Panc1 (cell line): Measurements from ENCODE around the gene HBP1. TPM values are rescaled to one million over a fixed set of nuclear protein-coding genes. Genes with fewer than 3 reads are reported as not detected.

Experiments used
- ATAC-seq: fragments of 200-7000 bp; cut with Tn5 transposase; 2 replicates; pipeline ENCODE4 v1.9.1; 2020; ENCODE audit warnings: mild to moderate bottlenecking, moderate library complexity
- BruUV-seq: library from RNA; stranded (reverse); fragments of 400-500 nt; replicated peaks from 2 replicates; lab custom pipeline; 2021; lab: Mats Ljungman, UMichigan
- CTCF ChIA-PET: fragments of 300-600 bp; sonication (Branson Sonifier 250); formaldehyde crosslinking; loops from one replicate; lab custom pipeline; 2022; ENCODE audit warnings: antibody characterized with exemption; lab: Charles Lee
- POLR2A ChIA-PET: fragments of 300-600 bp; sonication (Branson Sonifier 250); formaldehyde crosslinking; loops from one replicate; lab custom pipeline; 2022; ENCODE audit warnings: antibody characterized with exemption; lab: Charles Lee
- DNase-seq: peaks from one replicate; pipeline ENCODE4 v3.0.0-alpha.2; 2010; ENCODE audit warnings: low read depth, low spot score
- H3K27ac ChIP-seq: 2 replicates; pipeline ENCODE4 v1.5.1; 2011; ENCODE audit warnings: mild to moderate bottlenecking, low read length, inconsistent platforms
- H3K27me3 ChIP-seq: fragments of 200-500 bp; sonication (Bioruptor generic); 2 replicates; pipeline ENCODE4 v1.6.0; 2014; ENCODE audit warnings: low read length, inconsistent platforms; ENCODE audit not compliant: control insufficient read depth, insufficient read depth
- H3K36me3 ChIP-seq: fragments of 200-500 bp; sonication (Bioruptor generic); 2 replicates; pipeline ENCODE4 v1.5.1; 2014; ENCODE audit warnings: inconsistent platforms, mild to moderate bottlenecking, low read length, moderate library complexity; ENCODE audit not compliant: control insufficient read depth, insufficient read depth
- H3K4me1 ChIP-seq: 2 replicates; pipeline ENCODE4 v1.5.1; 2011; ENCODE audit warnings: inconsistent platforms, mild to moderate bottlenecking, low read length, moderate library complexity; ENCODE audit not compliant: control insufficient read depth, insufficient read depth
- H3K4me3 ChIP-seq, 2 experiments: 2 replicates each; pipeline ENCODE4 v1.5.1; 2011 to 2012; ENCODE audit warnings: low read depth in 2 of 2, low read length in 2 of 2, mild to moderate bottlenecking in 2 of 2, inconsistent platforms in 1 of 2, moderate library complexity in 1 of 2
- H3K9me3 ChIP-seq: fragments of 200-500 bp; sonication (Bioruptor generic); 2 replicates; pipeline ENCODE4 v1.5.1; 2014; ENCODE audit warnings: low read depth, mild to moderate bottlenecking, inconsistent platforms, low read length, moderate library complexity; ENCODE audit not compliant: control insufficient read depth, insufficient read depth
- CTCF ChIP-seq: fragments of 450-650 bp; IDR thresholded peaks from 2 replicates; pipeline ENCODE4 v1.5.1; 2017; ENCODE audit warnings: mild to moderate bottlenecking
- POLR2AphosphoS5 ChIP-seq: IDR thresholded peaks from 2 replicates; pipeline ENCODE4 v1.6.1; 2012; ENCODE audit warnings: mild to moderate bottlenecking, low read depth, low read length, moderate library complexity
- SIN3A ChIP-seq: IDR thresholded peaks from 2 replicates; pipeline ENCODE4 v1.6.1; 2012; ENCODE audit warnings: low read depth, mild to moderate bottlenecking, low read length, moderate library complexity, borderline replicate concordance; ENCODE audit not compliant: insufficient read depth
- TCF7L2 ChIP-seq: IDR thresholded peaks from 2 replicates; pipeline ENCODE4 v1.6.1; 2011; ENCODE audit warnings: mild to moderate bottlenecking, low read depth, low read length, inconsistent platforms
- in situ Hi-C: cut with HindIII; loops from 2 replicates; pipeline ENCODE4 v1.10.0; 2016; ENCODE audit warnings: low sequenced_read_pairs, low pct_unique_long_range_greater_than_20kb
- intact Hi-C: fragments of 100-400 bp; cut with micrococcal nuclease; formaldehyde crosslinking; loops from one replicate; pipeline ENCODE4 v1.10.0; 2022; ENCODE audit not compliant: unreplicated experiment
- total RNA-seq: library from RNA; stranded (reverse); gene quantifications from one replicate; pipeline ENCODE4 v1.2.1, GENCODE V29; 2021; ENCODE audit not compliant: unreplicated experiment
- TF ChIP-seq, protein P1 (sequence below), 2 experiments: IDR thresholded peaks; 2 replicates each; pipeline ENCODE4 v1.6.1; 2011 to 2012; ENCODE audit warnings: low read depth in 2 of 2, control low read depth in 1 of 2, low read length in 1 of 2, mild to moderate bottlenecking in 1 of 2, moderate library complexity in 1 of 2; ENCODE audit not compliant: insufficient read depth in 1 of 2

The HBP1 gene
- total RNA-seq, 1 experiment from 2014 or later: 28.1 TPM

GRCh38 chr7:107236862-107237261 is 68.1 kb downstream of the HBP1 start:
- POLR2A ChIA-PET: no interaction called here
- CTCF ChIA-PET: no interaction called here
- TF ChIP-seq SIN3A (no peak), POLR2AphosphoS5 (no peak), CTCF (no peak), TCF7L2 (no peak)
- TF ChIP-seq, protein P1, sequence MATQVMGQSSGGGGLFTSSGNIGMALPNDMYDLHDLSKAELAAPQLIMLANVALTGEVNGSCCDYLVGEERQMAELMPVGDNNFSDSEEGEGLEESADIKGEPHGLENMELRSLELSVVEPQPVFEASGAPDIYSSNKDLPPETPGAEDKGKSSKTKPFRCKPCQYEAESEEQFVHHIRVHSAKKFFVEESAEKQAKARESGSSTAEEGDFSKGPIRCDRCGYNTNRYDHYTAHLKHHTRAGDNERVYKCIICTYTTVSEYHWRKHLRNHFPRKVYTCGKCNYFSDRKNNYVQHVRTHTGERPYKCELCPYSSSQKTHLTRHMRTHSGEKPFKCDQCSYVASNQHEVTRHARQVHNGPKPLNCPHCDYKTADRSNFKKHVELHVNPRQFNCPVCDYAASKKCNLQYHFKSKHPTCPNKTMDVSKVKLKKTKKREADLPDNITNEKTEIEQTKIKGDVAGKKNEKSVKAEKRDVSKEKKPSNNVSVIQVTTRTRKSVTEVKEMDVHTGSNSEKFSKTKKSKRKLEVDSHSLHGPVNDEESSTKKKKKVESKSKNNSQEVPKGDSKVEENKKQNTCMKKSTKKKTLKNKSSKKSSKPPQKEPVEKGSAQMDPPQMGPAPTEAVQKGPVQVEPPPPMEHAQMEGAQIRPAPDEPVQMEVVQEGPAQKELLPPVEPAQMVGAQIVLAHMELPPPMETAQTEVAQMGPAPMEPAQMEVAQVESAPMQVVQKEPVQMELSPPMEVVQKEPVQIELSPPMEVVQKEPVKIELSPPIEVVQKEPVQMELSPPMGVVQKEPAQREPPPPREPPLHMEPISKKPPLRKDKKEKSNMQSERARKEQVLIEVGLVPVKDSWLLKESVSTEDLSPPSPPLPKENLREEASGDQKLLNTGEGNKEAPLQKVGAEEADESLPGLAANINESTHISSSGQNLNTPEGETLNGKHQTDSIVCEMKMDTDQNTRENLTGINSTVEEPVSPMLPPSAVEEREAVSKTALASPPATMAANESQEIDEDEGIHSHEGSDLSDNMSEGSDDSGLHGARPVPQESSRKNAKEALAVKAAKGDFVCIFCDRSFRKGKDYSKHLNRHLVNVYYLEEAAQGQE (IDR thresholded peaks at IDR 0.05; ENCODE audit: insufficient read depth in 1 of 2, low read depth in 2 of 2, low read length in 1 of 2): no peak

DNA sequence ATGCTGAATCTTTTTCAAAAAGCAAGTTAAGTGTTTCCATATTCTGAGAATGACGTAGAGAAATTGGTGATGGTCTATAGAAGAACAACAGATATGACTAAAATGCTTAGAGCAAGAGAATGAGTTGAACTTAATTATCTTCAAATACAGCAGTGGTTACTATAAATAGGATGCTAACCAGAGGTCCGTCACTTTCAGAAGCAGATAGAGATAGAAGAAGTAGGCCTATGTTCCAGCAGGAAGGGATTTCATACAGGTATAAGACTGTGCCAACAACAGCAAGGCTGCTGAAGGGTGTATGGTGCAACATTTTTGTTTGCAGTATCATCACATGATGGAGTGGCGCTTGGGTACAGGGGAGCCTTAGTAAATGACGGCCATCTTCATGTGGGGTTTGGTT is 68.6 kb downstream of the HBP1 start:
- Histone ChIP-seq H3K27me3 (no peaks in the 10 kb centered on the region), H3K9me3 (no peaks in the 10 kb centered on the region), H3K4me3 (no peak overlapping the region), H3K36me3 (no peaks in the 10 kb centered on the region), H3K4me1 (no peaks in the 10 kb centered on the region), H3K27ac (no peak overlapping the region)
- TF ChIP-seq, protein P1 (IDR thresholded peaks at IDR 0.05; ENCODE audit: insufficient read depth in 1 of 2, low read depth in 2 of 2, low read length in 1 of 2): no peak
- TF ChIP-seq CTCF (no peak), POLR2AphosphoS5 (no peak), TCF7L2 (no peak), SIN3A (no peak)
- intact Hi-C loops (no loop called here), in situ Hi-C loops (no loop called here)
- BruUV-seq: no TSS peak
- DNase-seq (no peak), ATAC-seq (no peak)
- ChIA-PET POLR2A (no interaction called here), CTCF (no interaction called here)

More at GRCh38 chr7:107236862-107237261, 68.1 kb downstream of the HBP1 start:
- ATAC-seq (no peak), DNase-seq (no peak)
- H3K4me1 ChIP-seq: no peaks in the 10 kb centered on the region
- in situ Hi-C loops (no loop called here), intact Hi-C loops (no loop called here)
- H3K27me3 ChIP-seq: no peaks in the 10 kb centered on the region
- H3K36me3 ChIP-seq: no peaks in the 10 kb centered on the region
- no TSS peak for BruUV-seq
- no peak overlapping the region for H3K4me3 ChIP-seq
- H3K27ac ChIP-seq: no peak overlapping the region
- H3K9me3 ChIP-seq: no peaks in the 10 kb centered on the region
